GM19463 (cell line): Measurements from ENCODE around the gene MYPN.
"Not testable (repeated sequence)": the region's sequence is repeated elsewhere in the genome, so short reads cannot be mapped to it uniquely, and the experiment has no call there.

Source experiments
- ATAC-seq: cut with Tn5 transposase; IDR thresholded peaks from one replicate; pipeline ENCODE4 v1.9.1; 2021; ENCODE audit warnings: mild to moderate bottlenecking, moderate library complexity; ENCODE audit not compliant: unreplicated experiment

The MYPN gene, protein sequence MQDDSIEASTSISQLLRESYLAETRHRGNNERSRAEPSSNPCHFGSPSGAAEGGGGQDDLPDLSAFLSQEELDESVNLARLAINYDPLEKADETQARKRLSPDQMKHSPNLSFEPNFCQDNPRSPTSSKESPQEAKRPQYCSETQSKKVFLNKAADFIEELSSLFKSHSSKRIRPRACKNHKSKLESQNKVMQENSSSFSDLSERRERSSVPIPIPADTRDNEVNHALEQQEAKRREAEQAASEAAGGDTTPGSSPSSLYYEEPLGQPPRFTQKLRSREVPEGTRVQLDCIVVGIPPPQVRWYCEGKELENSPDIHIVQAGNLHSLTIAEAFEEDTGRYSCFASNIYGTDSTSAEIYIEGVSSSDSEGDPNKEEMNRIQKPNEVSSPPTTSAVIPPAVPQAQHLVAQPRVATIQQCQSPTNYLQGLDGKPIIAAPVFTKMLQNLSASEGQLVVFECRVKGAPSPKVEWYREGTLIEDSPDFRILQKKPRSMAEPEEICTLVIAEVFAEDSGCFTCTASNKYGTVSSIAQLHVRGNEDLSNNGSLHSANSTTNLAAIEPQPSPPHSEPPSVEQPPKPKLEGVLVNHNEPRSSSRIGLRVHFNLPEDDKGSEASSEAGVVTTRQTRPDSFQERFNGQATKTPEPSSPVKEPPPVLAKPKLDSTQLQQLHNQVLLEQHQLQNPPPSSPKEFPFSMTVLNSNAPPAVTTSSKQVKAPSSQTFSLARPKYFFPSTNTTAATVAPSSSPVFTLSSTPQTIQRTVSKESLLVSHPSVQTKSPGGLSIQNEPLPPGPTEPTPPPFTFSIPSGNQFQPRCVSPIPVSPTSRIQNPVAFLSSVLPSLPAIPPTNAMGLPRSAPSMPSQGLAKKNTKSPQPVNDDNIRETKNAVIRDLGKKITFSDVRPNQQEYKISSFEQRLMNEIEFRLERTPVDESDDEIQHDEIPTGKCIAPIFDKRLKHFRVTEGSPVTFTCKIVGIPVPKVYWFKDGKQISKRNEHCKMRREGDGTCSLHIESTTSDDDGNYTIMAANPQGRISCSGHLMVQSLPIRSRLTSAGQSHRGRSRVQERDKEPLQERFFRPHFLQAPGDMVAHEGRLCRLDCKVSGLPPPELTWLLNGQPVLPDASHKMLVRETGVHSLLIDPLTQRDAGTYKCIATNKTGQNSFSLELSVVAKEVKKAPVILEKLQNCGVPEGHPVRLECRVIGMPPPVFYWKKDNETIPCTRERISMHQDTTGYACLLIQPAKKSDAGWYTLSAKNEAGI (N-terminal part only)

GRCh38 chr10:68109331-68109730, at the start of gene MYPN:
TSS of gene MYPN (plus strand) at chr10:68109488. CDS start at chr10:68121439, 11,951 bp downstream.
- ATAC-seq: no peak

DNA sequence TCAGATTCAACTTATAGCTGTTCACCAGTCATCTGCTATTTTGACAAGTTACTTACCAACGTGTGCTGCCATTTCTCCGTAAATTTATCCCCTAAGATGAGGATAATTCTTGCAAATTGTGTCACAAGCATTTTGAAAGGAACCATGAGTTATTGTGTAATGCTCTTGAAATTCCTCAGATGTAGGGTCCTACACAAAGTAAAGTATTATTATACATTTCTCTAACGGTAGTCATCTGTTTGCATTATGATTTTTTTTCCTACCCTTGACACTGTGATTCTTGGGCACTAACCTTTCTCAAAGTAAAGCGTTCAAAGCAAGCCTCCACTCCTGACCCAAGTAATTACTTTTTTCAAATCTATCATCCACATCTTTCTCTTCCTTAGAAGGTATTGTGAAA, 42.3 kb upstream of the MYPN start:
- no peak for ATAC-seq

DNA sequence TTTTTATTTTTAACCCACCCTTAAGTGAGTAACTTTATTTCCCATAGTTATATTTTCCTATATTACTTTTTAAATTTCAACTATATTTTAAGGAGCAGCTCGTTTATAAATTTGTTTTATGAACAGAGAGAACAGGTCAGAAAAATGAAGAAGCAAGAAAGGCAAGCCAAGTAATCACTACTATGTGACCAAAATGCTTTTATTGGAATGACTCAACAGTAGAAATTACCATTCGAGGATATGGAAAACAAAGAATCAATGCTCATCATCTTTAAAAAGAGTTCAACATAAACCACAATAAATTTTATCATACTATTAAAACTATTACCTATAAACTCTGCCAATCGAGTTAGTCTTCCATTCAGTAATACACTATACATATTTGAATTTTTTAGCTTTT, 41.8 kb upstream of the MYPN start:
- no peak for ATAC-seq

DNA sequence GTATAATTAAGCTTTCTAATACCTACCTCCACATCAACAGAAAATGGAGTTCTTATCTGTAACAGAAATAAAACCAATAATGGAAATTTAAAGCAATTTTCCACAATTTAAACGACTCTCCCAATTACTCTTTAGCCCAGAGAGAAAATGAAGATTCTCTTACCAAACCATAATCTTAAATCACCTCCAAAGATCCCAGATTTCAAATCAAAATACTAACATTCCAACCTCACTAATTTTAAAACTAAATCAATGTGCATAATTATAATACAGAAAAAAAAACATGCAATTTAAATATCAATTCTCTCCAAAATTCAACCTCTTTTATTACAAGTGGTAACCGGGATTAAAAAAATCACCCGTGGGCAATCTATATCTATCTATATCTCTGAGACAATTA, 35.7 kb upstream of the MYPN start:
- ATAC-seq: no peak

DNA sequence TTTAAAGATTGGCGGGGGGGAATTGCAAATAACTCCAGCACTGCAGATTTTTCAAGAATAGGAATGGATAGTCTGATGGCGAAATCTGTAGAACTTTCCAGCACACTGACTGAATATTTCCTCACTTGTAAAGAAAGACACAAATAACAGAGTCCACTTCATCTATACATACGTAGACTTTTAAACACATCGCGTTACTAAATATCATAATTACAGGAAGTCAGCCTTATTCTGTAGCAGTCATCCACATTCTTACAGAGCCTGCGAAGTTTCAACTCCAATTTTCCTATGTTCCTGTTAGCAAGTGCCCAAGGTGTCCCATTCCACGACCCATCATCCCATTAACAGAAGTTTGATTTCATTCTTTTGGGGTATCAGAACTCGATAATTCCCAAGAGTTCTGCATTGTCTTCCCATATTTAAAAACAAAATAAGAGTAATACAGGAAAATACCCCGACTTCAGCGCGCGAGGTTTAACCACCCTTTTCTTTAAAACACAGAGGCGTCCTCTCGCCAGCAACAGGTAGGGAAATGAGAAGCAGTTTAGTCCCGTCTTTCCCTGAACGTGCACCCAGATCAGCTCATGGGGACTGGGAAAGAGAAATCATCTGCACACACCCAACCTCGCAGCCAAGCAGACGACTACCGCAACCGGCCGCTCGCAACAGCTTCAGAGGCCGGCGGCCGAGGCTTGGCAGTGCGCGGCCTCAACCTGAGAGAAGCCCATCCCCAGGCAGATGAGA, 35.1 kb upstream of the MYPN start:
- ATAC-seq: no peak

GRCh38 chr10:68074775-68075549, 34.3 kb upstream of the MYPN start, which contains the start of gene HERC4:
TSS of gene HERC4 (minus strand) at chr10:68075283. CDS start at chr10:68073108, 2,175 bp downstream.
- peak; percentile 90 for ATAC-seq

GRCh38 chr10:68075550-68076004, 33.7 kb upstream of the MYPN start:
- no peak for ATAC-seq

GRCh38 chr10:68076081-68076480, 33.2 kb upstream of the MYPN start:
- ATAC-seq: not testable (repeated sequence)

GRCh38 chr10:68077026-68077425, 32.3 kb upstream of the MYPN start:
- ATAC-seq: no peak

DNA sequence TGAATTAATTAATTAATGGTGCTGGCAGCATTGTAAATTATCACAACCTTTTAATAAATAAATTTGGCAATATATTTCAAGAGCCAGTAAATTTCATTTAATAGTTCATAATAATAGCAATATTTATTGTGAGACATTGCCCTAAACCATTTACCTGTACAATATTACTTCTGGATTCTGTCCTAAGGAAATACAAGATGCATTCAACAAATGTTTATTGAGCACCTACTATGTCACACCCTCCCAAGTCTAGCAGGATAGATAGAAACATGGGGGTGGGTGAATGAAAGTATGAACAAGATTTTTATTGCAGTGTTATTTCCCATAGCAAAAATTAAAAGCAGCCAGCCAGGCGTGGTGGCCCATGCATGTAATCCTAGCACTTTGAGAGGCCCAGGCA, 29.9 kb upstream of the MYPN start:
- no peak for ATAC-seq

GRCh38 chr10:68080853-68081431, 28.3 kb upstream of the MYPN start:
- ATAC-seq: no peak

GRCh38 chr10:68081916-68082315, 27.4 kb upstream of the MYPN start:
- no peak for ATAC-seq

- no peak for ATAC-seq
These were observed 26.4 kb upstream of the MYPN start for GRCh38 chr10:68082872-68083271.

- no peak for ATAC-seq
These were observed 25.3 kb upstream of the MYPN start for GRCh38 chr10:68083953-68084352.

GRCh38 chr10:68084469-68084868, 24.8 kb upstream of the MYPN start:
- ATAC-seq: no peak

- ATAC-seq: no peak
These were observed 23.3 kb upstream of the MYPN start for GRCh38 chr10:68086011-68086410.

DNA sequence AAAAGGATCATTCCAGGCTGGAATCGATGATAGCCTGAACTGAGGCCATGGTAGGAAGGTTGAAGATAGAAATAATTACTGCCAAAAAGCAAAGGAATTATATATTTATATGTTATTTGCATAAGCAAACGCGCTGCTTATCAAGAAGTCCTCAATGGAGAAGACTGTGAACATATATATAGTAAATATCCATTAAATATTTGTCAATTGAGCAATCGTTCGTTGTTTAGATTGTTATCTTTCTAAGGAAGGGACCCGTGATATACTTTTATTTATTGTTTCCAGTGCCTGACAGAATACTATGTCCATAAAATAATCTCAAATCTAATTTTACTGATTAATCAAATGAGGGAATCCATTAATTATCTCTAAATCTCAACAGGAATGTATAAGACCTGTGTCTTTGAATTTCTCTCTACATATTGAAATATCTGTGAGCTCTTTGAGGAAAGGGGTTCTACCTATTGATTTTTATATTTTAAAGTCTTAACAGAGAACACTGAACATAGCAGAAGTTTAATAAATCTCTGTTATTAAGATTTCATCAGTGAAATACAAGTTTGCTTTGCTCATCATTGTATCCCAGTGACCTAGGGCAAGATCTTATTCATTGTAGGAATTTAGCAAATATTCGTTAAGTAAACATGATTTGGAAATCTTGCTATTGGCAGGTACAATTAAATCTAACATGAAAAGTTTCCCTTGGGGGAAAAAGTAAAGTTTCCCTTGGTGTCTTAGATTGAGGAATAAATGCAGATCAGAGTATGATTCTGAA, 22.2 kb upstream of the MYPN start:
- no peak for ATAC-seq

DNA sequence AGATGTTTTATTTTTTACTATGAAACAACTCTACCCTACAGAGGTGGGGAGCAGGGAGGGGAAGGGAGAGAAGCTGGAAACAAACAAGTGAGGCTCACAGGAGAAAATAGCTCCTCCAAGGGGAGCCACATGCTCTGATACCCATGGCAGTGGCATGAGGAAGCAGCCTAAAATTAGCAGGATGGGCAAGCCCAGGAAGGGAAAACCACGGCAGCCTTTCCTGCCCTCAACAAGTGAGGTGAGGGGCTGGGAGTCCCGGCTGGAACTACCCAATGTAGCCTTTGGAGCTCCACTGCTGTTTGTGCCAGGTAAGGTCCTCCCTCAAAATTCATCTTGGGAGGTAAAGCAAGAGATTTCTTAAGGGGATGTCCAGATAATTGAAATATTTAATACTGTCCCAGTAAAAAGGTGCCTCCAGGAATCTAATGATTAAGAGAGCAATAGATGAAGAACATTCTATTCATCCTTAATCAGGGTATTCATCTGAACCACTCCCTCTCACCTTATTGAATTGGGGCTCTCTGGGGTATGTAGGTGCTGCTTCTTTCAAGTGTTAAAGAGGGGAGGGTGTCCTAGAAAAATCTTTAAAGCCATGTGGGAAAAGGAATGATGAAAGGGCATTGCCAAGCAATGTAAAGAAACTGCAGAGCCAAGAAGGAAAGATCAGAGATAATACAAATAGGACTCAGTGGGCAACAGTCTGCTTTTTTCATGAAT, 21.4 kb upstream of the MYPN start:
- no peak for ATAC-seq
